IPS DF 4.7 (cell line): ENCODE measurements around the gene SLC24A3.

ENCODE experiments used
- DNase-seq: peaks from one replicate; pipeline ENCODE4 v3.0.0-alpha.2; 2013; ENCODE audit warnings: low spot score; ENCODE audit errors: extremely low read depth

SLC24A3 gene

DNA sequence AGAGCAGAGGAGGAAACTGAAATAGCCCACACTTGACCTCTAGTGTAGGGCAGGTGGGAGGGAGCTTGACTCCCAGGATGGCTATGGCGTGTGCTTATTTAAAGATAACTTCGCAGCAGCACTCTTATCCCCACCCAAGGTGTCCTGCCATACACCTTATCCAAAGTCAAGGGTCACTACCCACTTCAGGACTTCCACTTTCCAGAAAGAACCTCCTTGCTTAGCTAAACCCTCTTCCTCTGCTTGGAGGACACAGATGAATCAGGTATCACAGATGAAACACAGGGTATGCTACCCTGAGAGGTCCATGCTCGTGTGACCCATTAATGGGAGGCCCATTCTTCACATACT lies 547.9 kb downstream of the SLC24A3 start:
- no peak for DNase-seq

DNA sequence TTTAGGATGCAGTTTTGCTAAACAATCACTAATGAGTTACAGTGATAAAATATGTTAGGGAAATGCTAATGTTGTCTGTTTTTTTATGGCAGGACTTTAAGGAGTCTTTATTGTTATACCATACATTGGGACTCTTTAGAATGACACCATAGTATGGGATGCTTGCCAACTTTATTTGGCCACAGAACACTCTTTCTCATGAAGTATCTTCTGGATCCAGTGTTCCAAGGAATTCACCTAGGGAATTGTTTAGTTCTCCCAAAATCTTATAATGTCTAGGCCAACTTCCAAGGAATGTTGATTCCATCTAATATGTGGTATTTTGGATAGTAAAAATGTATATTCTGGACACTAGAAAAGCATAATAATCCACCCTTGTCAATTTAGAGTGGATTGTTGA lies 548.9 kb downstream of the SLC24A3 start:
- DNase-seq: no peak

DNA sequence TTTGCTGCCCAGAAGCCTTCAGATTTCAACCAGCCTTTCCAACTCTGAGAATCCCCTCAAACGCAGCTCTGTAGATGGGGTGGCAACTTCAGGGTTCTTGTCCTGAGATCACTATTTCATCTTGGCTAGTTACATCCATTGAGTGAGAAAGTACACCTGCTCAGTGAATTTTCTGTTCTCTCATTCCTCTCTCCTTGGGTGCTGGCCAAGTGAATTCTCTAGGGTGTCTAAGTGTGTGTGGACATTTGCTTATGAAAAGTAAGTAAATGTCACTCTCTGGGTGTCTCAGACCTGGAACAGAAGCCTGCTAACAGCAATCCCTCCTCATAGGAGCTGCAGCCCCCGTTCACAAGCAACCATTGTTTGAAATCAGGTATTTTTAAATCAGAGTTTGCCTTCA lies 549.4 kb downstream of the SLC24A3 start:
- DNase-seq: no peak

DNA sequence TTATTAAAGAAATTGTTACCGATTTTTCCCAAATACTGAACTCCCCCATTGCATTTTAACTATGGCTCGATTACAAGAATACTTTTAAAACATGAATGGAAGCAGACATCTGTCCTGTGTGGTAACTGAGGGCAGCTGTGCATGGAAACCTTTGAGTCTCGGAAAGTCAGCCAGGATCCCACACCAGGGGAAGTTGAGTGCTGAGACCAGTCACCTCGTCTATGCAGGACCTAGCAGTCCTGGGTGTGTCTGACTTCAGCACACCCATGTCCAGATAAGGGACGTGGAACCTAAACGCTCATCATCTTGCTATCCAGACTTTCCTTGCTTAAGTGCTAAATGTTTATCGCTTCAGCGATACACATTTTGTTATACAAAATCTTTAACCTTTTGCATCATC lies 551.8 kb downstream of the SLC24A3 start:
- DNase-seq: no peak

DNA sequence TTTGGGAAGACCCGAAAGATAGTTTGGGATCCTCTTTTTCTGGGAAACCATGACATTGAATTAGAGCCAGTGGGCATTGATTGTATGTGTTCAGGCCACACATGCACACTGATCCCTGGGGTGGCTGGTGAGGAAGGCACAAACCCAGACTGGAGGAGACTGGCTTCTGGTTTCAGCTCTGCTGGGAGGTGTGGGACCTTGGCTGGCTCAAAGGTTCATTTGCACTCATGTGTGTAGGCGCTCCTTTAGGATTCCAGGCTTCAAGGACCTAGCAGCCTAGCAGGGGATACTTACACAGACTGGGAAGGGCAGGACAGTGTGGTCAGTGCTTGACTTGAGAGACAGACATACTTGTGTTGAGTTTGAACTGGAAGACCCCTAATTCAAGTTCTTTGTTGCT lies 552.8 kb downstream of the SLC24A3 start:
- no peak for DNase-seq

DNA sequence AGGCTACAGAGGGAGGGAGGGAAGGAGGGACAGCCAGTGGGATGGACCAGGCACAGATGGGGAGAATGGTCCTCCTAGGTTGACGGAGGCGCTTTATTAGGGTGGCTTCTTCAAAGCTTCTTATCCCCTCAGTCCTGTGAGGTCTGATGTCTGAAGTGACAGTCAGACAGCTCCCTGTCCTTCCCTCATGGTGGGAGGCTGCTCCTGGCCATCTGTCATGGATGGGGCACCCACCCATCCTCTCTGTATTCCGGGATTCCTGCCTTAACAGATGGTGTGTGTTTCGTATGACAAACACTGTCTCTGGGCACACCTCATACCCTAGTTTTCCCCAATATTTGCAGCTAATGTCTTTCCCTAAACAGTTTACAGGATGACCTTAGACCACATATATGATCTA lies 553.5 kb downstream of the SLC24A3 start:
- DNase-seq: no peak

DNA sequence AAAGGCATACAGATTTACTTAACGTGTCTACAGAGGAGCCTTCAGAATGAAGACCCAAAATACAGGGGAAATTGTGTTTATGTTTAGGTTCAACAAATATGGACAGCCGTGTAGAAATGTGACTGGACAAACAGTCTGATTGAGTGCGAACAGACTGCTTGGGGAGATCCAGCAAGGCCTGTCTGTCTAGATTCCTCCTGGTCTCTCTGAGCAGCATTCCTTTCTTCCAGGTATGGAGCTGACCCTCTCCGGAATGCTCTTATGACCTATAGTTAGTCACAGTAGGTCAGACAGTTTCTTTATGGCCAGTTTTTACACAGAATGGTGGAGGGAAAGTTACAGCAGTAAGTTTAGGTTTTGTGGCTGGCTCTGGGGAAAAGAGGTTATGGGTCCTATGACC lies 554.6 kb downstream of the SLC24A3 start:
- DNase-seq: no peak

DNA sequence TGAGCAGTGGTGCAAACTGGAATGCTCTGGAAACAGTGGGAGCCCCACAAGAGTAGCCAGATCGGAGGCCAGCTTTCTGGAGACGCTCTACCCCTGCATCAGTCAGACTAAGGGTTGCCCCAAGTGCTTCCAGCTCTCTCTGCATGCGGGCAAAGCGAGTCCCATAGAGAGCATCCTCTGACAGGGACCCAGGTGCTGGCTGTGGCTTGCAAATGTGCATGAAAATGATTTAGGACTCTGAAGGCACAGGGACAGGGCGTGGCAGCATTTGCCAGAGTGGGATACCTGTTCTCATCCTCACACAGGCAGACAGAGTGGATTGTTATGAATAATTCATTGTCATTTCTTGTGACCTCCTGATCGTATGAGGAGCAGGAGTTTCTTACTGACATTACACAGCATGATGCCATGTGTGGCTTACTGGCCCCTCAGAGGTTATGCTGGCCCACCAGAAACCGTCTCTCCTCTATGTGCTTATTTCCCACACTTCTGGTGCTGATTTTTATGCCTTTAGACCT lies 555.9 kb downstream of the SLC24A3 start:
- no peak for DNase-seq

DNA sequence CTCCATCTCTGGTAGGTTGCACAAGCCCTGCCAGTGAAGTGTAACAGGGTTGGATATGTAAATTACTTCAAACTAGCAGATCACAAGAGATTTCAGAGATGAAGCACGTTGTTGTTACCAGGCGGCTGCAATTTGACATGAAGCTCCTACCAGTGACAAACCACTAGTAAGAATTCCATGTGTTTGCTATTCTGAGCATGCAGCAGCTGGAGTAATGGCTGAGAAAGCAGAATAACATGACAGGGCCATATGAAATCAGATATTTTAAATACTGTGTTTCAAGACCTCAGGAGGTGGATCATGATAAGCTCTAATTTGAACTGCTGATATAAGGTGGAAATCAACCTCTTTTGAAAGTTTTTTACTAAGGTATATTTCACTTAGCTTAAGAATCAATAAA lies 557.1 kb downstream of the SLC24A3 start:
- no peak for DNase-seq

DNA sequence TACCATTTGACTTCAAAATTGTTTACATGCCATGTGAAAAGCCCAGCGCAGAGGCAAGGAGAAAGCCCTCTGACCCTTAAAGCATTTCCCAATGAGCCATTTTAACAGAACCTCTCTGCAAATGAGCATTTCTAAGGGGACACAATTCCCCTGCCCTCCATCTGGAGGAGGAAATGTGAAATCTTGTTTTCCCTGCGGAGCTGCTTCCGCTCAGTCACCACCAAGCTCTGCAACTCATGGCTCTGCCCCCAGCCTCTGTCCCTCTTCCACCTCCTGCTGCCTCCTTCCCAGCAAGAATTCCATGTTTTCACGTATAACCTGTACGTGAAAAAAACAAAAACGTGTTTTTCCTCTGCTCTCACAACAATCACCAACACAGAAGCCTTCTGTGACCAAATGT lies 557.9 kb downstream of the SLC24A3 start:
- no peak for DNase-seq

DNA sequence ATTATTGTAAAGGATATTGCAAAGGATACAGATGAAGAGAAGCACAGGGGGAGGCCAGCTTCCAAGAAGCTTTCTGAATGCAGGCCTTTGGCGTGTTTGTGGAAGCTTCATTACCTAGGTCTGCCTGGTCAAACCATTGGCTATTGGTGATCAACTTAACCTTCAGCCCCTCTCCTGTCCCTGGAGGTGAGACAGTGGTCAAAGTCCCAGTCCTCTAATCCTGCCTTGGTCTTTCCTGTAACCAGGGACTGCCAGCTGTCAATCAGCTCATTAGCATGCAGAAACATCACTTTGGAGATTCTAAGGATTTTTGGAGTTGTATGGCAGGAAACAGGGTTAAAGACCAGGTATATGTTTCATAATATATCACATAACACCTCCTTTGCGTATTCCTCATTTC lies 558.6 kb downstream of the SLC24A3 start:
- no peak for DNase-seq
